ENCODE results near the gene PACSIN3. TPM values are rescaled to one million over a fixed set of nuclear protein-coding genes. Genes with fewer than 3 reads are reported as not detected.

The PACSIN3 gene
- total RNA-seq, 4 donors from 2014 or later: 43.6 to 71.6 (median 54.2) TPM

GRCh38 chr11:47186700-47187695 lies 764 bp upstream of the PACSIN3 start:
- peak overlapping the region in 1 of 3 donors; percentile 91 for H3K4me3 ChIP-seq (replicated peaks in 1 of 3)
- 2% methylated on average over 40 to 41 of the region's 63 CpGs for WGBS, 2 donors
- H3K36me3 ChIP-seq: no peaks in the 10 kb centered on the region
- no peaks in the 10 kb centered on the region for H3K9me3 ChIP-seq
- no peaks in the 10 kb centered on the region for H3K27me3 ChIP-seq
- DNase-seq: peak; percentile 90 to 94
- peak overlapping the region; percentile 84 to 96 (median 94) for H3K27ac ChIP-seq
- intact Hi-C loops (cut with DNase I): no loop called here
- peaks cover 27 to 38% of the 10 kb centered on the region in 2 donors for H3K4me1 ChIP-seq
- TF ChIP-seq POLR2A (IDR thresholded peaks at IDR 0.05) (peak in 1 of 2 donors; percentile 74), CTCF (IDR thresholded peaks at IDR 0.05) (no peak)

DNA sequence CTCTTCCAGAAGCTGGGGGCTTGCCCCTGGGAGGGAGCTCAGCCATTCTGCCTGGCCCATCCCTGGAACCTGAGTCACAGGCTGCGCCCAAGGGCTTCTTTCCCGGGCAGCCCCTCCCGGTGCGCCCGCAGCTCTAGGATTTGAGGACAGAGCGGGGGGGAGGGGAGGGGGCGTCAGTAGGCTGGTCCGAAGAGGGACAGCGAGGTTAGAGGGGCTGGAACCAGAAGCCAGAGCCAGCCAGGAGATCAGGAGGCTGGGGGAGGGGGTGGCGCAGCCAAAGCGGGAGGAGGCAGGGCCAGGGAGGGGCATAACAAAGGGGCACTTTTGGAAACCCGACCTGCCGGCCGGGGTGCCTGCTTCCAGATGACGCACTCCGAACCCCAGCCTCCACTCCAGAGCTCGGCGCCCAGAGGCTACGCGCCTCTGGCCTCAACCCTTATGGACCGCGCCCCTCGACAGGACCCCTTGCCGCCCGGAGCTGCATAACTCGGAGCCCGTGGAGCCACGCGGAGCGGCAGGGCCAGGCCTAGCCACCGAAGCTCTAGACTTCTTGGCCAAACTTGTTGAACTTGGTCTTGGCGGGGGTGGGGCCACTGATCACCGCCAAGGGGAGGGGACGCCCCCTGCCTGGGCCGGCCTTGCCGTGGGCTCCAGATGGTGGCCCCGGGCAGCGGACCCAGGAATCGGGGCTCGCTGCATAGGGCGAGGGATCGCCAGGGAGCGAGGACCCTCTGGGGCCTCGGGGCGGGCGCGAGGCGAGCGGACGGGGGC lies 744 bp downstream of the PACSIN3 start:
- intact Hi-C loops (cut with DNase I): no loop called here
- WGBS, 2 donors: 9 to 12% methylated on average over 11 to 30 of the region's 50 CpGs
- H3K27me3 ChIP-seq: no peaks in the 10 kb centered on the region
- peak; percentile 87 for DNase-seq
- no peaks in the 10 kb centered on the region for H3K9me3 ChIP-seq
- peak overlapping the region; percentile 50 to 91 (median 87) for H3K4me3 ChIP-seq (replicated peaks in 1 of 3)
- H3K36me3 ChIP-seq: no peaks in the 10 kb centered on the region
- peaks cover 27 to 38% of the 10 kb centered on the region in 2 donors for H3K4me1 ChIP-seq
- H3K27ac ChIP-seq: peak overlapping the region; percentile 79 to 96 (median 84)
- TF ChIP-seq POLR2A (IDR thresholded peaks at IDR 0.05): peak; percentile 77 to 81
- TF ChIP-seq CTCF (IDR thresholded peaks at IDR 0.05): no peak

DNA sequence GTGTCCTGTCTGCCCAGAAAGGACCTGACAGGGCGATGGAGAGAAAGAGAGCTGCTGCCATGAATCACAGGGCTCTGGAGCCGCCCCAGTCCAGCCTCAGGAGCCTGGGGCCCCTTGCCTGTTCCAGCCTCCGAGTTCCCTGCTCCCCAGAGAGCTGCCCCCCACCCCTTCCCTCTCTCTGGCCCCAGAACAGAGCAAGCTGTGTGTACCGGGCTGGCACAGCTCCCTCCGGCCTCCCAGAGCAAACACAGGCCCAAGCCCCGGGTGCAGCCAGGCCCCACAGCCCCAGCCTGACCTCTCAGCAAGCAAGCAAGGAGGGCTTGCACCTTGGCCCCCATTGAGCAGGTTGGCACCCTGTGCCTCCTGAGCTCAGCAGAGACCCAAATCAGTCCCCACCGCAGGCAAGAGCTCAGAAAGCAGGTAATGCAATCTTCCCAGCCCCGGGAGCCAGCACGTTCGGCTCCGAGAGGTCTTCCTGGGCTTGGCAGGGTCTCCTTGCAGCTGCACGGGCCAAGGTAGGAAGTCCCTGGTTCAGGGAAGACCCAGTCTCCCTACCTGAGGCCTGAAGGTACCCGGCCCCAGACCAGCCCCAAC lies 1.4 kb downstream of the PACSIN3 start:
- Histone ChIP-seq H3K27ac (peak overlapping the region; percentile 79 to 96 (median 84)), H3K27me3 (no peaks in the 10 kb centered on the region), H3K9me3 (no peaks in the 10 kb centered on the region), H3K4me1 (peaks cover 27 to 38% of the 10 kb centered on the region in 2 donors), H3K36me3 (peaks cover 0 to 3% of the 10 kb centered on the region in 2 donors), H3K4me3 (replicated peaks in 1 of 3) (peak overlapping the region; percentile 50 to 91 (median 87))
- DNase-seq: no peak
- TF ChIP-seq POLR2A (IDR thresholded peaks at IDR 0.05) (no peak), CTCF (IDR thresholded peaks at IDR 0.05) (no peak)
- intact Hi-C loops (cut with DNase I): loop anchor here (5.0 kb wide), 2 partner anchors 62 to 77 kb away; partner anchors contain the start of gene ACP2
- 32 to 52% methylated on average over 6 to 11 of the region's 13 CpGs for WGBS, 2 donors

DNA sequence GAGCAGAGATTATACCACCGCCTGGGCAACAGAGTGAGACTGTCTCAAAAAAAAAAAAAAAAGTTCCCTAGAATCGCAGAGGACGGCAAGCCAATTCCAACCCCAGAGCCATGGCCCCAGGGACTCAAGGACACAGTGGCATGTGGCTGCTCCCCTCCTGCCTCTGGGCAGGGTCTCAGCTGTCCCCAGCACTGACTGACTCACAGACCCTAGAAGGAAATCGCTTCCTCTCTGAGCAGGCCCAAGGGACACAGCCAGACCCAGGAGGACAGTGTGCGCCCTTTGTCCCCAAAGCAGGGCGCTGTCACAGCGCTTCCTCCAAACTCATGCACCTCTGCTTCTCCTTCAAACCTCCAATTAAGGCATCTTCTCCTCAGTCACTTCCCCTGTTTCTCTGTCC lies 2.3 kb downstream of the PACSIN3 start:
- H3K27ac ChIP-seq: no peak overlapping the region

More for the DNA sequence above, 2.3 kb downstream of the PACSIN3 start:
- H3K4me1 ChIP-seq: peaks cover 22 to 37% of the 10 kb centered on the region in 2 donors
- H3K9me3 ChIP-seq: no peaks in the 10 kb centered on the region
- 88 to 90% methylated on average over 7 of the region's 7 CpGs for WGBS, 2 donors
- H3K36me3 ChIP-seq: peaks cover 0 to 11% of the 10 kb centered on the region in 2 donors
- intact Hi-C loops (cut with DNase I): loop anchor here (5.0 kb wide), 2 partner anchors 63 to 78 kb away; partner anchors contain the start of gene ACP2
- DNase-seq: no peak
- H3K4me3 ChIP-seq (replicated peaks in 1 of 3): no peak overlapping the region
- no peak for TF ChIP-seq POLR2A (IDR thresholded peaks at IDR 0.05)
- no peak for TF ChIP-seq CTCF (IDR thresholded peaks at IDR 0.05)
- H3K27me3 ChIP-seq: no peaks in the 10 kb centered on the region

Measured in thyroid gland (tissue), 4 donors.